ENCODE data around the gene QDPR.

The QDPR gene

GRCh38 chr4:17463606-17464005, 48.3 kb downstream of the QDPR start:
- Histone ChIP-seq H3K9me3 (ENCODE audit: low read length) (no peaks in the 10 kb centered on the region), H3K4me2 (ENCODE audit: low read length) (no peak overlapping the region), H3K9me2 (ENCODE audit: low read depth, low read length) (no peaks in the 10 kb centered on the region), H3K9ac (ENCODE audit: low read length) (no peak overlapping the region), H3K79me2 (ENCODE audit: insufficient read depth, low read length) (no peaks in the 10 kb centered on the region), H3K4me3 (ENCODE audit: low read depth, low read length, poor library complexity, severe bottlenecking) (no peak overlapping the region), H3K36me3 (ENCODE audit: insufficient read depth, low read length) (no peaks in the 10 kb centered on the region), H4K20me1 (ENCODE audit: insufficient read depth, low read length) (no peaks in the 10 kb centered on the region), H3K27ac (ENCODE audit: low read depth, low read length, poor library complexity, severe bottlenecking) (no peak overlapping the region), H3F3A (ENCODE audit: insufficient read depth, low read length) (no peaks in the 10 kb centered on the region), H3K4me1 (ENCODE audit: insufficient read depth, low read length, severe bottlenecking) (no peaks in the 10 kb centered on the region), H2AFZ (ENCODE audit: low read length) (no peak overlapping the region), H3K27me3 (ENCODE audit: insufficient read depth, low read length) (no peaks in the 10 kb centered on the region)
- TF ChIP-seq EZH2 (IDR thresholded peaks at IDR 0.05; ENCODE audit: borderline replicate concordance, low read length): no peak
- TF ChIP-seq CTCF (IDR thresholded peaks at IDR 0.05; ENCODE audit: low read length): no peak

GRCh38 chr4:17450269-17450804, 61.6 kb downstream of the QDPR start:
- Histone ChIP-seq H3K79me2 (ENCODE audit: insufficient read depth, low read length) (no peaks in the 10 kb centered on the region), H3K9me3 (ENCODE audit: low read length) (no peaks in the 10 kb centered on the region), H3K27ac (ENCODE audit: low read depth, low read length, poor library complexity, severe bottlenecking) (no peak overlapping the region)

GRCh38 chr4:17448689-17449088, 63.2 kb downstream of the QDPR start:
- Histone ChIP-seq H3K9me3 (ENCODE audit: low read length) (no peaks in the 10 kb centered on the region), H3K27me3 (ENCODE audit: insufficient read depth, low read length) (no peaks in the 10 kb centered on the region), H4K20me1 (ENCODE audit: insufficient read depth, low read length) (no peaks in the 10 kb centered on the region), H3K4me3 (ENCODE audit: low read depth, low read length, poor library complexity, severe bottlenecking) (no peak overlapping the region), H3K9me2 (ENCODE audit: low read depth, low read length) (no peaks in the 10 kb centered on the region), H3K9ac (ENCODE audit: low read length) (no peak overlapping the region), H3K79me2 (ENCODE audit: insufficient read depth, low read length) (no peaks in the 10 kb centered on the region), H3K4me2 (ENCODE audit: low read length) (no peak overlapping the region), H3F3A (ENCODE audit: insufficient read depth, low read length) (no peaks in the 10 kb centered on the region), H2AFZ (ENCODE audit: low read length) (no peak overlapping the region), H3K4me1 (ENCODE audit: insufficient read depth, low read length, severe bottlenecking) (no peaks in the 10 kb centered on the region), H3K27ac (ENCODE audit: low read depth, low read length, poor library complexity, severe bottlenecking) (no peak overlapping the region), H3K36me3 (ENCODE audit: insufficient read depth, low read length) (no peaks in the 10 kb centered on the region)
- no peak for TF ChIP-seq EZH2 (IDR thresholded peaks at IDR 0.05; ENCODE audit: borderline replicate concordance, low read length)
- no peak for TF ChIP-seq CTCF (IDR thresholded peaks at IDR 0.05; ENCODE audit: low read length)

More at GRCh38 chr4:17450269-17450804, 61.6 kb downstream of the QDPR start:
- no peak overlapping the region for H3K4me3 ChIP-seq (ENCODE audit: low read depth, low read length, poor library complexity, severe bottlenecking)
- H3K4me1 ChIP-seq (ENCODE audit: insufficient read depth, low read length, severe bottlenecking): no peaks in the 10 kb centered on the region
- no peaks in the 10 kb centered on the region for H3K36me3 ChIP-seq (ENCODE audit: insufficient read depth, low read length)
- H3K9me2 ChIP-seq (ENCODE audit: low read depth, low read length): no peaks in the 10 kb centered on the region
- TF ChIP-seq CTCF (IDR thresholded peaks at IDR 0.05; ENCODE audit: low read length) (no peak), EZH2 (IDR thresholded peaks at IDR 0.05; ENCODE audit: borderline replicate concordance, low read length) (no peak)
- H3K4me2 ChIP-seq (ENCODE audit: low read length): no peak overlapping the region
- no peak overlapping the region for H3K9ac ChIP-seq (ENCODE audit: low read length)
- H3K27me3 ChIP-seq (ENCODE audit: insufficient read depth, low read length): no peaks in the 10 kb centered on the region
- no peaks in the 10 kb centered on the region for H3F3A ChIP-seq (ENCODE audit: insufficient read depth, low read length)
- no peaks in the 10 kb centered on the region for H4K20me1 ChIP-seq (ENCODE audit: insufficient read depth, low read length)
- no peak overlapping the region for H2AFZ ChIP-seq (ENCODE audit: low read length)

All from OCI-LY1 (cell line).